ENCODE measurements around the gene AK4.

The AK4 gene

GRCh38 chr1:65193129-65193695 is 45.2 kb downstream of the AK4 start:
- H3K36me3 ChIP-seq (ENCODE audit: control insufficient read depth in 2 of 2, insufficient read depth in 1 of 2, low read length in 2 of 2): peaks cover 3 to 32% of the 10 kb centered on the region in 2 experiments; a peak in 2 of 3 replicates
- CTCF ChIA-PET: interaction anchor here (1.2 kb wide), 1 partner anchor 16 kb away, joined by 3 read pairs; no protein-coding TSS in a partner anchor
- TF ChIP-seq ZNF585B (tag by site-specific recombination; IDR thresholded peaks at IDR 0.05): peak; percentile 69
- TF ChIP-seq BCL11B (tag by site-specific recombination; IDR thresholded peaks at IDR 0.05; ENCODE audit: low read depth): no peak
- H3K4me3 ChIP-seq (ENCODE audit: low read depth, low read length): no peak overlapping the region
- H3K9me3 ChIP-seq (ENCODE audit: control insufficient read depth, insufficient read depth, low read depth, low read length): no peaks in the 10 kb centered on the region
- no peak overlapping the region for H3K27ac ChIP-seq (ENCODE audit: extremely low read depth, low read depth, low read length)
- H3K4me1 ChIP-seq (ENCODE audit: control insufficient read depth, insufficient read depth, low read length): no peaks in the 10 kb centered on the region
- POLR2A ChIA-PET: no interaction called here

- POLR2A ChIA-PET: no interaction called here
- no peak overlapping the region for H3K4me3 ChIP-seq (ENCODE audit: low read depth, low read length)
- H3K36me3 ChIP-seq (ENCODE audit: control insufficient read depth in 2 of 2, insufficient read depth in 1 of 2, low read length in 2 of 2): peaks cover 3 to 29% of the 10 kb centered on the region in 2 experiments
- no peak for TF ChIP-seq ZNF777 (tag by site-specific recombination; IDR thresholded peaks at IDR 0.05; ENCODE audit: borderline replicate concordance)
- no peak for TF ChIP-seq ZBTB7A (tag by site-specific recombination; IDR thresholded peaks at IDR 0.05; ENCODE audit: low read depth)
- no peak for TF ChIP-seq ZFP41 (tag by site-specific recombination; IDR thresholded peaks at IDR 0.05; ENCODE audit: borderline replicate concordance)
- no peak for TF ChIP-seq ZNF37A (tag by site-specific recombination; IDR thresholded peaks at IDR 0.05)
- TF ChIP-seq ZNF24 (tag by site-specific recombination; IDR thresholded peaks at IDR 0.05): no peak
- TF ChIP-seq, protein P1, sequence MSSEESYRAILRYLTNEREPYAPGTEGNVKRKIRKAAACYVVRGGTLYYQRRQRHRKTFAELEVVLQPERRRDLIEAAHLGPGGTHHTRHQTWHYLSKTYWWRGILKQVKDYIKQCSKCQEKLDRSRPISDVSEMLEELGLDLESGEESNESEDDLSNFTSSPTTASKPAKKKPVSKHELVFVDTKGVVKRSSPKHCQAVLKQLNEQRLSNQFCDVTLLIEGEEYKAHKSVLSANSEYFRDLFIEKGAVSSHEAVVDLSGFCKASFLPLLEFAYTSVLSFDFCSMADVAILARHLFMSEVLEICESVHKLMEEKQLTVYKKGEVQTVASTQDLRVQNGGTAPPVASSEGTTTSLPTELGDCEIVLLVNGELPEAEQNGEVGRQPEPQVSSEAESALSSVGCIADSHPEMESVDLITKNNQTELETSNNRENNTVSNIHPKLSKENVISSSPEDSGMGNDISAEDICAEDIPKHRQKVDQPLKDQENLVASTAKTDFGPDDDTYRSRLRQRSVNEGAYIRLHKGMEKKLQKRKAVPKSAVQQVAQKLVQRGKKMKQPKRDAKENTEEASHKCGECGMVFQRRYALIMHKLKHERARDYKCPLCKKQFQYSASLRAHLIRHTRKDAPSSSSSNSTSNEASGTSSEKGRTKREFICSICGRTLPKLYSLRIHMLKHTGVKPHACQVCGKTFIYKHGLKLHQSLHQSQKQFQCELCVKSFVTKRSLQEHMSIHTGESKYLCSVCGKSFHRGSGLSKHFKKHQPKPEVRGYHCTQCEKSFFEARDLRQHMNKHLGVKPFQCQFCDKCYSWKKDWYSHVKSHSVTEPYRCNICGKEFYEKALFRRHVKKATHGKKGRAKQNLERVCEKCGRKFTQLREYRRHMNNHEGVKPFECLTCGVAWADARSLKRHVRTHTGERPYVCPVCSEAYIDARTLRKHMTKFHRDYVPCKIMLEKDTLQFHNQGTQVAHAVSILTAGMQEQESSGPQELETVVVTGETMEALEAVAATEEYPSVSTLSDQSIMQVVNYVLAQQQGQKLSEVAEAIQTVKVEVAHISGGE (tag by site-specific recombination; conservative IDR thresholded peaks at IDR 0.05; ENCODE audit: low read depth): no peak
- peak; percentile 38; the same call in 1 of the 2 replicates for TF ChIP-seq SCRT2 (tag by site-specific recombination; IDR thresholded peaks at IDR 0.05)
- no peak for TF ChIP-seq ZXDB (tag by site-specific recombination; IDR thresholded peaks at IDR 0.05)
- H3K9me3 ChIP-seq (ENCODE audit: control insufficient read depth, insufficient read depth, low read depth, low read length): no peaks in the 10 kb centered on the region
- CTCF ChIA-PET: interaction anchor here (0.6 kb wide), 1 partner anchor 132 kb away, joined by 3 read pairs; no protein-coding TSS in a partner anchor
- no peaks in the 10 kb centered on the region for H3K4me1 ChIP-seq (ENCODE audit: control insufficient read depth, insufficient read depth, low read length)
- H3K27ac ChIP-seq (ENCODE audit: extremely low read depth, low read depth, low read length): no peak overlapping the region
Measured at GRCh38 chr1:65195495-65196417, 47.8 kb downstream of the AK4 start.

DNA sequence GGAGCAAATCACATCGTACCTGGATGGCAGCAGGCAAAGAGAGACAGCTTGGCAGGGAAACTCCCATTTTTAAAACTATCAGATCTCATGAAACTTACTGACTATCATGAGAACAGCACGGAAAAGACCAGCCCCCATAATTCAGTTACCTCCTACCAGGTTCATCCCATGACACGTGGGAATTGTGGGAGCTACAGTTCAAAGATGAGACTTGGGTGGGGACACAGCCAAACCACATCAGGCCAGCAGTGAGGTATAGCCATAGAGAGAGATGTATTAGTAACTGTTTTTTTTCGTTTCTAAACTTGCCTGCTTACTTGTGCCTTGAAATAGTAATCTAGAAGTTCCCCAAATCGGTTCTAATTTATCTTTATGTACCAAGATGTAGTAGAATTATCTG is 48.9 kb downstream of the AK4 start:
- no peaks in the 10 kb centered on the region for H3K4me1 ChIP-seq (ENCODE audit: control insufficient read depth, insufficient read depth, low read length)
- H3K4me3 ChIP-seq (ENCODE audit: low read depth, low read length): no peak overlapping the region
- peaks cover 3 to 26% of the 10 kb centered on the region in 2 experiments for H3K36me3 ChIP-seq (ENCODE audit: control insufficient read depth in 2 of 2, insufficient read depth in 1 of 2, low read length in 2 of 2)
- H3K27ac ChIP-seq (ENCODE audit: extremely low read depth, low read depth, low read length): no peak overlapping the region
- POLR2A ChIA-PET: no interaction called here
- CTCF ChIA-PET: no interaction called here
- H3K9me3 ChIP-seq (ENCODE audit: control insufficient read depth, insufficient read depth, low read depth, low read length): no peaks in the 10 kb centered on the region
- TF ChIP-seq ZEB2 (tag by site-specific recombination; IDR thresholded peaks at IDR 0.05) (no peak), ZNF530 (tag by site-specific recombination; IDR thresholded peaks at IDR 0.05; ENCODE audit: low read depth) (no peak), ZNF18 (tag by site-specific recombination; IDR thresholded peaks at IDR 0.05) (no peak), ZNF175 (tag by site-specific recombination; IDR thresholded peaks at IDR 0.05) (no peak), ZNF426 (tag by site-specific recombination; IDR thresholded peaks at IDR 0.05) (no peak), ZNF792 (tag by site-specific recombination; IDR thresholded peaks at IDR 0.05) (no peak)
- TF ChIP-seq, protein P2, sequence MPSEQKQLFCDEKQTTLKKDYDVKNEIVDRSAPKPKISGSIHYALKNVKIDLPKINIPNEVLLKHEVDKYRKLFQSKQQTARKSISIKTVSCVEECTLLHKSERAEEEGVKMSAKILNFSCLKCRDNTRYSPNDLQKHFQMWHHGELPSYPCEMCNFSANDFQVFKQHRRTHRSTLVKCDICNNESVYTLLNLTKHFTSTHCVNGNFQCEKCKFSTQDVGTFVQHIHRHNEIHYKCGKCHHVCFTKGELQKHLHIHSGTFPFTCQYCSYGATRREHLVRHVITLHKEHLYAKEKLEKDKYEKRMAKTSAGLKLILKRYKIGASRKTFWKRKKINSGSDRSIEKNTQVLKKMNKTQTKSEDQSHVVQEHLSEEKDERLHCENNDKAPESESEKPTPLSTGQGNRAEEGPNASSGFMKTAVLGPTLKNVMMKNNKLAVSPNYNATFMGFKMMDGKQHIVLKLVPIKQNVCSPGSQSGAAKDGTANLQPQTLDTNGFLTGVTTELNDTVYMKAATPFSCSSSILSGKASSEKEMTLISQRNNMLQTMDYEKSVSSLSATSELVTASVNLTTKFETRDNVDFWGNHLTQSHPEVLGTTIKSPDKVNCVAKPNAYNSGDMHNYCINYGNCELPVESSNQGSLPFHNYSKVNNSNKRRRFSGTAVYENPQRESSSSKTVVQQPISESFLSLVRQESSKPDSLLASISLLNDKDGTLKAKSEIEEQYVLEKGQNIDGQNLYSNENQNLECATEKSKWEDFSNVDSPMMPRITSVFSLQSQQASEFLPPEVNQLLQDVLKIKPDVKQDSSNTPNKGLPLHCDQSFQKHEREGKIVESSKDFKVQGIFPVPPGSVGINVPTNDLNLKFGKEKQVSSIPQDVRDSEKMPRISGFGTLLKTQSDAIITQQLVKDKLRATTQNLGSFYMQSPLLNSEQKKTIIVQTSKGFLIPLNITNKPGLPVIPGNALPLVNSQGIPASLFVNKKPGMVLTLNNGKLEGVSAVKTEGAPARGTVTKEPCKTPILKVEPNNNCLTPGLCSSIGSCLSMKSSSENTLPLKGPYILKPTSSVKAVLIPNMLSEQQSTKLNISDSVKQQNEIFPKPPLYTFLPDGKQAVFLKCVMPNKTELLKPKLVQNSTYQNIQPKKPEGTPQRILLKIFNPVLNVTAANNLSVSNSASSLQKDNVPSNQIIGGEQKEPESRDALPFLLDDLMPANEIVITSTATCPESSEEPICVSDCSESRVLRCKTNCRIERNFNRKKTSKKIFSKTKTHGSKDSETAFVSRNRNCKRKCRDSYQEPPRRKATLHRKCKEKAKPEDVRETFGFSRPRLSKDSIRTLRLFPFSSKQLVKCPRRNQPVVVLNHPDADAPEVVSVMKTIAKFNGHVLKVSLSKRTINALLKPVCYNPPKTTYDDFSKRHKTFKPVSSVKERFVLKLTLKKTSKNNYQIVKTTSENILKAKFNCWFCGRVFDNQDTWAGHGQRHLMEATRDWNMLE (tag by site-specific recombination; conservative IDR thresholded peaks at IDR 0.05; ENCODE audit: low read depth): no peak
- TF ChIP-seq, protein P3, sequence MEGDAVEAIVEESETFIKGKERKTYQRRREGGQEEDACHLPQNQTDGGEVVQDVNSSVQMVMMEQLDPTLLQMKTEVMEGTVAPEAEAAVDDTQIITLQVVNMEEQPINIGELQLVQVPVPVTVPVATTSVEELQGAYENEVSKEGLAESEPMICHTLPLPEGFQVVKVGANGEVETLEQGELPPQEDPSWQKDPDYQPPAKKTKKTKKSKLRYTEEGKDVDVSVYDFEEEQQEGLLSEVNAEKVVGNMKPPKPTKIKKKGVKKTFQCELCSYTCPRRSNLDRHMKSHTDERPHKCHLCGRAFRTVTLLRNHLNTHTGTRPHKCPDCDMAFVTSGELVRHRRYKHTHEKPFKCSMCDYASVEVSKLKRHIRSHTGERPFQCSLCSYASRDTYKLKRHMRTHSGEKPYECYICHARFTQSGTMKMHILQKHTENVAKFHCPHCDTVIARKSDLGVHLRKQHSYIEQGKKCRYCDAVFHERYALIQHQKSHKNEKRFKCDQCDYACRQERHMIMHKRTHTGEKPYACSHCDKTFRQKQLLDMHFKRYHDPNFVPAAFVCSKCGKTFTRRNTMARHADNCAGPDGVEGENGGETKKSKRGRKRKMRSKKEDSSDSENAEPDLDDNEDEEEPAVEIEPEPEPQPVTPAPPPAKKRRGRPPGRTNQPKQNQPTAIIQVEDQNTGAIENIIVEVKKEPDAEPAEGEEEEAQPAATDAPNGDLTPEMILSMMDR (tag by site-specific recombination; IDR thresholded peaks at IDR 0.05): no peak

All from HEK293 (cell line).